NCI-H748 (cell line): Measurements from ENCODE around the gene CPOX.

Experiments used
- DNase-seq: peaks from one replicate; lab custom pipeline; 2025; ENCODE audit not compliant: unreplicated experiment; lab: John Stamatoyannopoulos, UW

CPOX gene

GRCh38 chr3:98541695-98542094, 51.7 kb downstream of the CPOX start:
- DNase-seq, result no peak

DNA sequence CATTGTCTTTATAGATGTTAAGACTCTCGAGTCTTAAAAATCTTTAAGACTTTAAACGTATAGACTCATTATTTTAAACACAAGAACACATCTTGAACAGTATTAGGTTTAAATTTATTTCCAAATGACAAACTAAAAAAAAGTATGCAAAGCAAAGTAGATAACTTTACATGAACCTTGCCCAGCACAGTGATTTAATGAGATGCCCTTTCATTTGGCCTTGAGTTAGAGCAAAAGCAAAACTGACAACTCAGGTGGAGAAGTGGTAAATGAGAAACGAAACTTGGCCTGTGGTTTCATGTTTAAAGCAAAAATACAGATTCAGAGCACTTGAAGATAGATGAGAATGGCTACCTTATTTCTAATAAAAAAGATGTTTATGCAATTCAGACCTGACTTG, 53.1 kb downstream of the CPOX start:
- DNase-seq, result no peak

DNA sequence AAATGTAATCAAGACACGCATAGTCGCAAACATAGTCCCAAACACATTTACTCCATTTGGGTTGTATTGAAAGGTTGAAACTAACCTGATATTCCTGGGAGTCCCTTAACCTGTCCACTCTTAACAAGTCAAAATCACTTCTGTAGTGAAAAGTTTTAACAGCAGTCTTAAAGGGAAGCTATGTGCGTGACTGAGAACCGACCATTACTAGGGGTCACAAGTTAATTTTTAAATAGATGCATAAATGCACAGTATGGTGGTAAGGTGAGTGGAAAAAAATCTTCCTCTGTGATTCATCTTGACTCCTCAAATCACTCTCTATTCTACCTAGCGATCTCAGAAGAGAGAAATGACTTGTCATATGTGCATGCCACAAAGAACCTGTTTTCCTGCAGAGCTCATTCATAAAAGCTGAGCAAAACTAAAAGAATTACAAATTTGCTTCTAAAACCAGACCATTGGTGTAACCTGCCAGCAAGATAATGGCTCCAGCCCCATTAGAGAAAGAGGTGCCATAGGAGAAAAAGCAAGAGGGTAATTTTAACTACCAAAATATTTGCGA, 56.9 kb downstream of the CPOX start:
- no peak for DNase-seq

DNA sequence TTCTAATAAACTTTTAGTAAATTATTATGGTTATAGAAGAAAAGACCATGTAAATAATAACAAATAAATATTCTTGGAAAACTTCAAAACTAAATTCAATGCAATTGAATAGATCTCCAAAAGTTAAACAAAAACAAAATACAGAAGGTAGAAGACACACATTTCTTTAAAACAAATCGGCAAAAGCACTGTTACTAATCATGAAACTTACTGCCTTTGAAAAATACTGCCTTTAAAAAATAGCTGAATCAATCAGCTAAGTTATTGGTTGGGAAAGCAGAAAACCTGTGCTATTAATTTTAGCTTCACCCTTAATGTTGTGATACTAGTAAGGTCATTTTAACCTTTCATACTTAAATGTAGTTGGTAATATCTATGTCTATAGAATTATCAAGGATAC, 58.7 kb downstream of the CPOX start:
- no peak for DNase-seq

GRCh38 chr3:98534168-98534567, 59.2 kb downstream of the CPOX start:
- DNase-seq, result no peak

GRCh38 chr3:98532709-98533571, 60.5 kb downstream of the CPOX start:
- DNase-seq, result no peak

DNA sequence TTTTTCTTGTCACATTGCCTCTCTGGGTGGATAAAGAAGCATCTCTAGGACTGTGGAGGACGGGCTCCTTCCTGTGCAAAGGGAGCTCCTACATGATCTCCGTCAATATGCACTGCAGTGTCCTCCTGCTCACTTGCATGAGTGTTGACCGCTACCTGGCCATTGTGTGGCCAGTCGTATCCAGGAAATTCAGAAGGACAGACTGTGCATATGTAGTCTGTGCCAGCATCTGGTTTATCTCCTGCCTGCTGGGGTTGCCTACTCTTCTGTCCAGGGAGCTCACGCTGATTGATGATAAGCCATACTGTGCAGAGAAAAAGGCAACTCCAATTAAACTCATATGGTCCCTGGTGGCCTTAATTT, 61.2 kb downstream of the CPOX start:
- no peak for DNase-seq

GRCh38 chr3:98531622-98532274, 61.7 kb downstream of the CPOX start, which contains the start of gene GPR15:
TSS of gene GPR15 (plus strand) at chr3:98531978. CDS start at chr3:98532034, 56 bp downstream.
- no peak for DNase-seq

DNA sequence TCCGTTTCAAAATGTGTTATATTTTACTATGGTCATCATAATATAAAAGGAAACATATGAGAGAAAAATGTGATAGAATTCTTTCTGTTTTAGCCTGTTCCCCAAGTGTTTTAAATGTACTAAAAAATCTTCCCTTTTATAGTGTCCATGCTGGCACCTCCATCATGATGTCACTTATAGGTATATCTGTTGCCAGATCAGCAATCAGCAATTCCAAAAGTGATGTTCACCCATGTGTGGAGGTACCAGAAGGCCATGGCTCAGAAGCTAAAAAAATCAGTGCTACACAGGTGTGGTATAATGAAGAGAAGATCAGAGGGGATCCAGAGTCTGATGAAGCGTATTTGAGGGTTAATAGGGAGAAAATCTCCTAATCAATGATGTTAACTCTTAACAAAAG, 62.7 kb downstream of the CPOX start:
- no peak for DNase-seq

DNA sequence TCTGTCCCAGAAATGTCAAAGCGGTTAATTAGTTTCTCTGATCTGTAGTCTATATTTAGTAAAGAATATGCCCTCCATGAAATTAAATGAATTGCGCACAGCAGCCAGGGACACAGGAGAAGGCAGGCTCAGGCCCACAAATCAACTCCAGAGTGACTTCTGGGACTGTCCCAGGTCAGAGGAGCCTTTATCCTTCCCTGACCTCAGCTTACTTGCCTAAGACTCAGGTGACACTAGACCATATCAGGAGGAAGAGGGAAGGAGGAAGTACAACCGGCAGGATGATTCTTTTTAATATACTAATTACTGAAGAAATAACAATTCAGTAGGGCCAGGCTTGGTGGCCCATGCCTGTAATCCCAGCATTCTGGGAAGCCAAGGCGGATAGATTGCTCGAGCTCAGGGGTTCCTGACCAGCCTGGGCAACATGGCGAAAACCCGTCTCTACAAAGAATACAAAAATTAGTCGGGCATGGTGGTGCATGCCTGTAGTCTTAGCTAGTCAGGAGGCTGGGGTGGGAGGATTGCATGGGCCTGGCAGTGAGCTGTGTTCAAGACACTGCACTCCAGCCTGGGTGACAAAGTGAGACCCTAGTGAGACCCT, 63.5 kb downstream of the CPOX start:
- no peak for DNase-seq
